Stimulated activated CD4-positive, alpha-beta T cell treated with anti-CD3 and anti-CD28 coated beads, TNF-alpha, amount 100 ng/mL, for 4 hours (primary cell): Measurements from ENCODE around the gene SLC25A47.
"Not testable (repeated sequence)": the region's sequence is repeated elsewhere in the genome, so short reads cannot be mapped to it uniquely, and the experiment has no call there.

Source experiments
- DNase-seq, 3 experiments: peaks; one replicate each; pipeline ENCODE4 v3.0.0-alpha.2; 2020; ENCODE audit warnings: low read depth in 3 of 3

The SLC25A47 gene

DNA sequence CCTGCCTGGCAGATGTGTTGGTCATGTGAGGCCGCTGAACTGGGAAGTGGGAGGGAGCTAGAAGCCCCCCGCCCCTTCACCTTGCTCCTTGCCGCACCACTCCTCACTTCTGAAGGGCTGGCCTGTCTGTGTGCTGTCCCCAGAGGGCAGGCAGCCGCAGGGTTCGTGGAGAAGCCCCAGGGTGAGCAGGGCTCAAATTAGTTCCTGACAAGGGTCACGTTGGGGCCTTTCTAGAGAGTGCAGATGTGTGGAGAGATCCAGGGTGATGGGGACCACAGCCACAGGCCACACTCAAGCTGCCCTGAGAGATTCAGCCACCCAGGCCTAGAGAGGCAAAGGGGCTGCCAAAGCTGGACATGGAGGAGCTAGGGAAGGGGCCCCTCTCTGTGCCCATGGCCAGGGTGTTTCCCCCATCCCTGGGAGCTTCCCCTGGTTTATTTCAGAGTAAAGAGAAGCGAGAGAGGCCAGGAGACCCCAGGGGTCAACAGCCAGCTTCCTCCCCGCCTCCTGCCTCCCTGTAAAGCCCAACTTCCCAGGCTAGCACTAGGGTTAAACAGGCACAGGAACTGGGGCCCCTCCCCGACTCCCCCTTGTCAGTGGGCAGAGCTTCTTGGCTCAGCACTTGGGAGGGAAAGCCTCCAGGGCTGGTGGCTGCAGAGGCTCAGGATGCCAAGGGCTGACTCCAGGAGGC is 33.1 kb upstream of the SLC25A47 start:
- no peak for DNase-seq

DNA sequence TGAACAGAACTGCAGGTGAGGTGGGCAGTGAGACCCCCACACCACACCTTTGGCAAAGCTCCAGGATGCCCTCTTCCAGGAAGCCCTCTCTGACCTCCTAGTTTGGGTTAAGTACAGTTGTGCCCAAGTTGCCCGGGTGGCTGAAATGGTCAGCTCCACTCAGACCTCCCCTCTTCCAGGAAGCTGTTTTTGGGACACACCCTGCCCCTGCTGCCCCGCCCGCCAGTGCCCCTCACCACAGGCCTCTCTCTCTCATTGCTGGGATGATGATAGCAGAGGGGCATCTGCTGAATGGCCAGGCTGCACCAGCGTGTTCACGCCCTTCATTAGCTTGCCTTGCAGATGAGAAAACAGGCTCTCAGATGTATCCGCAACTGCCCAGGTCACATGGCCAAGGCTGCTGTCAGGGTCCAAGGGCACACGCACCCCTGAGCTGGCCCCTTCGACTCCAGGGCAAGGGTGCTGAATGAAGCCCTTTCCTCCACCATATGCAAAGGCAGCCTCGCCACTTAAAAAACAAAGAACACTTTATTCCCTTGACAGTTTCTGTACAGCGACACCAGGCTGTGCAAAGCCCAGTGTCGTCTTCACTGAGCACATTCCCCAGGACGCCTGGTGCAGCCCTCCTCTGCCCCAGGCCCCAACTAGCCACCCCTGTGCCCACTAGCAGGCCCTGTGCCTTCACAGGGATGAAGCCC is 32.4 kb upstream of the SLC25A47 start:
- DNase-seq = no peak

DNA sequence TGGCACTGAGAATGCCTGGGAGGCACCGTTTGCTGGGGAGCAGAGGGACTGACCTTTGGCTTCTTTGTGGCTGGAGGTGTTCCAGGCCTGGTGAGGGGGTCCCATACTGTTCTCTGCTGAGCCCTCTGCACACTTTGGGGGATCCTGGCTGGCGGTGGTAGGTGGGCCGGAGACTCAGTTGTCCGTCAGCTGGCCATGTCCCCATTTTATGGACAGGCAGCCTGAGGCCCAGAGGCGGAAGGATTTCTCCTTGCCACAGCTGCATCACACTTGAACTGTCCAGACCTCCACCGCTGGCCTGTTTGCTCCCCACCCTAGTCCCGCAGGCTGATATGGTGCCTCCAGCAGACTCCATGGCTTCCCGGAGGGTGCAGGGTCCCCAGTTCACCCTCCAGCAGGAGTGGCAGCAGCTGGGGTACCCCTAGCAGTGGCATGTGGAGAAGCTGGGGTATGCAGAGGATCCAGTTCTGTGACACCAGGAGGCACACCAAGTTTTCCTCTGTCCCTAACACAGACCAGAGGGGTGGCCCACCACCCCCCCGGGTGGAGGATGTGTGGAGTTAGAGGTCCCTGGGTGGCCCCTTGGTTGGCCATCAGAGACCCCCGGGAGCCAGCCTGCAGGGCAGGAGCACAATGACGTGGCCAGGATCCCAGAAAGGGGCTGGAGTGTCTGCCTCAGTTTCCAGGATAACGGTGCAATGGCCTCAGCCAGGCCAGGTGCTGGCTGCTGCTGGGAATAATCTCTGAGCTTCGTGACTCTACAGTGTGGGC is 31.6 kb upstream of the SLC25A47 start:
- no peak for DNase-seq

- no peak for DNase-seq
These were observed 30.8 kb upstream of the SLC25A47 start for GRCh38 chr14:100292301-100292775.

- DNase-seq = no peak
These were observed 30.2 kb upstream of the SLC25A47 start for GRCh38 chr14:100292776-100293461.

GRCh38 chr14:100293497-100294212 is 29.5 kb upstream of the SLC25A47 start:
- no peak for DNase-seq

- DNase-seq = no peak
These were observed 28.8 kb upstream of the SLC25A47 start for GRCh38 chr14:100294213-100294962.

- no peak for DNase-seq
These were observed 28.2 kb upstream of the SLC25A47 start for GRCh38 chr14:100294963-100295330.

DNA sequence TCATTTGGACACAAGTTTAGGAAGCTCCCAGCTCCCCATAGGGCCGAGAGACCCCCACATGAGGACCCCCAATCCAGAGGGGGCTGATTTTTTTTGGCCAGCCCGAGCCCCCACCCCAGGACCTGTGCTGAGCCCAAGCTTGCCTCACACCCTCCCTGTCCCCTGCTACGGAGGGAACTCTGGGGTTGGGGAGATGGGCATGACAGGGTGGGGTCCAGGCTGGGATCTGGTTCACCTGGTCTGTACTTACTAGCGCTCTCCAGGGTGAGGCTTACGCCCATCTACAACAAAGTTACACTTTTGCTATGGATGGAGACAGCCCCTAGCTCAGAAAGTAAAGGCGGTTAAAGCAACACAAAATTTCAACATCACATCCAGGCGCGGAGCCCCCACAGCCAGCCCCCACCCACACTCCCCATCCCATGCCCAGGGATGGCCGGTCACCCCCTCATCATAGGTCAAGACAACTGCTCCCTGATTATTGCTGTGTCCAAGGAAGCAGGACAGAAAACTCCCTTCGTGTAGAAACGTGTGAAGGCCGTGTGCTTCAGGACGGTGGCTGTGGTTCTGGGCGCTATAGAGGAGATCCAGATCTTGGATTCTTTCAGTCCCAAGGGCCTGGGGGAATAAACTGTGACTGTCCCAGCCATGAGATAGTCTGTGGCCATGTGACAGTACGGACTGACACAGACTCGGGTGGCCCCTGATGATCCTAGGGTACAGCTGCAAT is 27.6 kb upstream of the SLC25A47 start:
- DNase-seq = no peak

DNA sequence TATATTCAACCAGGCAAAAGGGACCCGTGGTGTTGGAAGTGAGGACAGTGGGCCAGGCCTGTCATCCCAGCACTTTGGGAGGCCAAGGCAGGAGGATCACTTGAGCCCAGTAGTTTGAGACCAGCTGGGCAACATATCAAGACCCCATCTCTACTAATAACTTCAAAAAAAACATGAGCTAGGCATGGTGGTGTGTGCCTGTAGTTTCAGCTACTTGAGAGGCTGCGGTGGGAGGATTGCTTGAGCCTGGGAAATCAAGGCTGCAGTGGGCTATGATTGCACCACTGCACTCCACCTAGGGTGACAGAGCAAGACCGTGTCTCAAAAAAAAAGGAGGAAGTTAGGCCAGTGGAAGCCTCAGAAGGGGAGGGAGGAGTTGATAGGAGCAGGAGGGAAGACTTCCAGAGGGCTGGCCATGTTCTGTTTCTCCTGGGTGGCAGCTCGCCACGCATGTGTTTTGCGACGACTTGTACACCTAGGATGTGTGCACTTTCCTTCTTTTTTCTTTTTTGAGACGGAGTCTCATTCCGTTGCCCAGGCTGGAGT is 27.0 kb upstream of the SLC25A47 start:
- no peak for DNase-seq

GRCh38 chr14:100296729-100297128 is 26.4 kb upstream of the SLC25A47 start:
- DNase-seq = not testable (repeated sequence)

GRCh38 chr14:100297320-100298300 is 25.5 kb upstream of the SLC25A47 start:
- no peak for DNase-seq

DNA sequence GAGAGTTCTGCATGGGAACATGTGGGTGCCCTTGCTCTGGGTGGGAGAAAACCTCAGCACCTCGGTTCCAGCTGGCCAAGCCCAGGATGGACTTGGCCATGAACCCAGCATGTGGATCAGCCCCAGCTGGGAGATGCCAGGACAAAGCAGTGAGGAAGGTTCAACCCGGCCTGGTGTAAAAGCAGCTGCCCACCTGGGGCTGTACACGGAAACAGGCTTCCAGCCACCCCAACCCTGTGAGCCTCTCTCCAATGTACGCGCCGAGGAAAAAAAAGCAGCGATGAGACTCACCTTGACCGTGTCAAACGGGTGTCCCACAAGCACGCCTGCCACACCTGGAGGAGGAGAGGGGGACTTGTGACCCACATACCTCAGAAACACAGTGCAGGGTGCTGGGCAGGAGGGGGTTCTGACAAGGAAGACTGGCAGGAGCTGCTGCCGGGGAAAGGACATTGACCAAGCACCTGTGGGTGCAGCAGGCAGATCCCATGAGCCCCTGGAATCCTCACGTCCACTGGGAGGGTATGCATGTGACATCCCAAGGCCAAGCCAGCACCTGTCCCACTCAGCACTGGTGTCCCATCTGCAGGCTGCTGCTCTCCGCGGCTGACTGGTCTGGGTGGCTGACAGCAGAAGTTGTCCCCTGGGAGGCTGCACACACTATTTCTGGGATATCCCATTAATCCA is 24.4 kb upstream of the SLC25A47 start:
- DNase-seq = no peak

DNA sequence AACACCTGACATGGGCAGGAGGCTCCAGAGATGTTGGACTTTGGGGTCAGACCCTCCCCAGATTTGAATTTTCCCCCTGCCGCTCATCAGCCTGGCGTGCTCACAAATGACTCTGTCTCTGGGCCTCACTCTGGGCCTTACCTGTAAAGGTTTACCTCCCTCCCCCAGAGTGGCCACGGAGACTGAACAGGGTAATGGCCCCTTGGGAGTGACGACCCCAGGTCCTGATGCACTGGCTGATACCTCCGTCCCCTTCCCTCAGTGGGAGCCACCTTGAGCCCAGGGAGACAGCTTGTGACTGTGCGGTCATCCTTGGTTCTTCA is 23.9 kb upstream of the SLC25A47 start:
- no peak for DNase-seq

DNA sequence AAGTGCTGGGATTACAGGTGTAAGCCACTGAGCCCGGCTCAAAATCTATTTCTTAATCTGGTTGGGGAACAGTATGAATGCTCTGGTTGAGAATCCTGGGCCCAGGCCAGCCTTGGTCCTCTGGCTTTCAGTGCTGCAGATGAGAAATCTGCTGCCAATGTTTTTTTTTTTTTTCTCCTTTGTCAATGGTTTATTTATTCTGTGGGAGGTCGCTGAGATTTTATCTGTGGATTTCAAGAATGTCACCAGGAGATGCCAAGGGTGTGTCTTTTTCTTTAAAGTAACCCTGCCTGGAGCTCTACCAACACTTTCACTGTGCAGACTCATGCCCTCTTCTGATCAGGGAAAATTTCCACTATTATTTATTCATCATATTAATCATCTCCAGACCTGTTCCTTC is 20.5 kb upstream of the SLC25A47 start:
- no peak for DNase-seq

DNA sequence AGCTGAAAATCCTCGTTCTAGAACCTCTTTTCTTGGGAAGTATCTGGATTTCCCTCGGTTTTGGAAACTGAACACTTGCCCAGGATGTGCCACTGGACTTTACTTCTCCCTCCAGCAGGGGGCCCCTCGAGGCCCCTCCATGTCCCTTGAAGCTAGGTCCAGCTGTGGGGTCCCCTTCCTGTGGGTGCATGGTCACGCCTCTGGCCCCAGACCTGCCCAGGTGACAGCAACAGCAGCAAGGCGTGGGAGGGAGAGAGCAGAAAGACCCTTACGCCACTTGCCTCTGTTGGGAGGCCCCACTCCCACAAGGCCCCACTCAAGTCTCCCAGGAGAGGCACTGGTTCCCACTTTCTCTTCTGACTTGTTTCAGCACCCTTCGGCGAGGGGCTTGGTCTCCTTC is 20.0 kb upstream of the SLC25A47 start:
- DNase-seq = no peak

- no peak for DNase-seq
These were observed 19.2 kb upstream of the SLC25A47 start for GRCh38 chr14:100303925-100304324.

- DNase-seq = no peak
These were observed 18.3 kb upstream of the SLC25A47 start for GRCh38 chr14:100304825-100305323.
